ENCODE data around the gene COQ8A. TPM values are rescaled to one million over a fixed set of nuclear protein-coding genes. Genes with fewer than 3 reads are reported as not detected.

COQ8A gene
- total and polyA plus RNA-seq, 5 donors = 130 to 238 (median 201) TPM

DNA sequence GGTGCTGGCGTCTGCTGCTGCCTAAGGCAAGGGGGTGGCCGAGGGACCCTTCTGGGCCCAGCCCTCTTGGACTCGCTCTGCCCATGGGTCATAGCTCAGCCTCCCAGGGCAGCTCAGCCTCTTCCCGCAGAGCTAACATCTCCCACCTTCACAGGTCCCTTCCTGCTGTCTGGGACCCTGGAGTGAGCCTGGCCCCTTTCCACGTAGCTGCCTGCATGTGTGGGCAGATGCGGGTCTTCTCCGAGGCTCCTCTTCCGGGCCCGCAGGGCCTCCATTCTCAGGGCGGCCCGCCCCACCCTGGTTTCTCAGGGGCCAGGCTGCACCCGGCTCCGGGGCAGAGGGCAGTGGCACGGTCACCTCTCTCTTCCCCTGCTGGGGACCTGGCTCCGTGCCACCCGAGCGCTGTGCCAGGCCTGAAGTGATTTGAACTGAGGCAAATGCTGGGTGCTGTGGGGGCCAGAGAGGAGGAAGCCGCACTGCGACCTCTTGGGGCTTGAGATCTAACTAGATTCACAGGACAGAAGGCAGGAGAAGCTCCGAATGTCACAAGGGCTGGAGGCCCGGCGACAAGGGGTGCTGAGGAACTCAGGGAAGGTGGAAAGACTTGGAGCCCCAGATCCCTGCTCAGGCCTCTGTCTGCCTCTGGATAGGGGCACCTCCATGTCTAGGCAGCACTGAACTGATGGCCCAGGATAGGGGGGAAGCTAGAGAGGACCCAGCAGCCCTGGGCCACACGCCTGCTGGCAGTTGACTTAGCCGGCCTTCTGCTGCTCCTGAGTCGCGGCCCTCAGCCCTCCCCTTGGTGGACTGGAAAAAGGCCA, 40.7 kb downstream of the COQ8A start:
- intact Hi-C loops (cut with DNase I) = no loop called here
- ATAC-seq (no peak), DNase-seq (peak in 2 of 3 donors; percentile 71 to 79)
- Histone ChIP-seq H3K9me3 (ENCODE audit: control insufficient read depth, low read length) (no peaks in the 10 kb centered on the region), H3K27me3 (ENCODE audit: control insufficient read depth, insufficient read depth) (no peaks in the 10 kb centered on the region), H3K4me1 (ENCODE audit: control insufficient read depth, insufficient read depth, low read length) (peaks cover 15% of the 10 kb centered on the region), H3K27ac (ENCODE audit: low read length) (peak overlapping the region; percentile 93), H3K4me3 (ENCODE audit: low read length) (no peak overlapping the region)
- 73% methylated on average over 26 of the region's 26 CpGs for WGBS

DNA sequence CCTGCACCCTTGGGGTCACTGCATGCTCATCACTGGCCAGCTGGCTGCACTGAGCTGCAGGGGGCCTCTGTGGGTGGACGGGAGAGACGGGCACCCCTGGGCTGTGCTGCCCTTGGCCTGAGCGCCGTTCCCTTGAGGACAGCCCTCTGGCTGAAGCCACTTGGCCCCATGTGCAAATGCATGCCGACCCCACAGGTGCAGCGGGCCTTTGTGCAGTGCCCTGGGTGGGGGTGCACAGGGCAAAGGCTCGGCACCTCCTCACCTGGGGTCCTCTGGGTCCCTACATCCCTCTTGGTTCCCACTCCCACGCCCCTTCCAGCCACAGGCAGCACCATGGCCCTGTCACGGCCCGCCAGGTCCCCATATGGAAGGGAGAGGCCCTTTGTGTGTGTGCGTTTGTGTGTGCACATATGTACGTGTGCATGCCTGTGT, 41.3 kb downstream of the COQ8A start:
- ATAC-seq (no peak), DNase-seq (peak in 1 of 3 donors; percentile 52)
- peak overlapping the region; percentile 93 for H3K27ac ChIP-seq (ENCODE audit: low read length)
- H3K27me3 ChIP-seq (ENCODE audit: control insufficient read depth, insufficient read depth) = no peaks in the 10 kb centered on the region
- H3K4me3 ChIP-seq (ENCODE audit: low read length) = no peak overlapping the region
- peaks cover 13% of the 10 kb centered on the region for H3K4me1 ChIP-seq (ENCODE audit: control insufficient read depth, insufficient read depth, low read length)
- intact Hi-C loops (cut with DNase I) = no loop called here
- WGBS = 83% methylated on average over 12 of the region's 12 CpGs
- H3K9me3 ChIP-seq (ENCODE audit: control insufficient read depth, low read length) = no peaks in the 10 kb centered on the region

DNA sequence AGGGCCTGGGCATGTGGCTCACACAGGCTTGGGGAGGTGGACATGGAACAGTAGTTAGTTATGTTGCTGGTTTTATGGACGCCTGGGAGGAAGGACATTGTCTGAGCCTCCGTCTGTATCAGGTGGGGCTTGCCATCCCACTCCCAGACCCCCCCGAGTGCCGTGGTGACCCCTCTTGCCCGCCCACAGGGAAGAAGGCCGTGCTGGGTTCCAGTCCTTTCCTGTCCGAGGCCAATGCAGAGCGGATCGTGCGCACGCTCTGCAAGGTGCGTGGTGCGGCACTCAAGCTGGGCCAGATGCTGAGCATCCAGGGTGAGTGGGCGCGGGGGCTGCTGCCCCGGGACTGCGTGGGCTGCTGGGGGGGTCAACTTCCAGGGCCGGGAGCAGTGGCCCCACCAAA, 41.7 kb downstream of the COQ8A start:
- Histone ChIP-seq H3K27me3 (ENCODE audit: control insufficient read depth, insufficient read depth) (no peaks in the 10 kb centered on the region), H3K27ac (ENCODE audit: low read length) (no peak overlapping the region), H3K4me3 (ENCODE audit: low read length) (no peak overlapping the region), H3K4me1 (ENCODE audit: control insufficient read depth, insufficient read depth, low read length) (peaks cover 13% of the 10 kb centered on the region), H3K9me3 (ENCODE audit: control insufficient read depth, low read length) (no peaks in the 10 kb centered on the region)
- DNase-seq (peak in 1 of 3 donors; percentile 49), ATAC-seq (no peak)
- intact Hi-C loops (cut with DNase I) = no loop called here
- 92% methylated on average over 18 of the region's 18 CpGs for WGBS

DNA sequence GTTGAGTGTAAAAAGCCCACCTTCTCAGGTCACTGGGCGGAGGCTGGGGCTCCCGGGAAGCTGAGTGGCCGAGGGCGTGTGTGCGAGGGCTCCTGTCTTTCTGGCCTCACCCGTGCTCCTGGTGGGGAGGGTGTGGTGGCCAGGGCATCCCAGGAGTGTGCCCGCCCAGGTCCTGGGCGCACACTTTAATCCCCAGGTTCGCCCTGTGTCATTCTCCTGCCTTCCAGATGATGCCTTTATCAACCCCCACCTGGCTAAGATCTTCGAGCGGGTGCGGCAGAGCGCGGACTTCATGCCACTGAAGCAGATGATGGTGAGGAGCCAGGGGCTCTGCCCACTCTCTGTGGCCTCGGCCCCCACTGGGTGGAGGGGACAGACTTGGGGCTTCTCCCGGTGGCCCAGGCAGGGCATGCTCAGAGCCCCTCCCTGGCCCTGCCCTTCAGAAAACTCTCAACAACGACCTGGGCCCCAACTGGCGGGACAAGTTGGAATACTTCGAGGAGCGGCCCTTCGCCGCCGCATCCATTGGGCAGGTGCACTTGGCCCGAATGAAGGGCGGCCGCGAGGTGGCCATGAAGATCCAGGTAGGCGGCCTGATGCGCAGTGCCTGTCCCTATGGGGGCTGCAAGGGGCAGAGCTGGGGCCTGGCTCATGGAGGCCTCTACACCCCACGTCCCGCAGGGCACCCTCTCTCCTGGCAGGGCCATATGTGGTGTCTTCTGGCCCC, 42.5 kb downstream of the COQ8A start:
- H3K4me1 ChIP-seq (ENCODE audit: control insufficient read depth, insufficient read depth, low read length) = peaks cover 11% of the 10 kb centered on the region
- no peak overlapping the region for H3K27ac ChIP-seq (ENCODE audit: low read length)
- no peak overlapping the region for H3K4me3 ChIP-seq (ENCODE audit: low read length)
- ATAC-seq = no peak
- intact Hi-C loops (cut with DNase I) = no loop called here
- DNase-seq = peak in 2 of 3 donors; percentile 59 to 65
- WGBS = 93% methylated on average over 31 of the region's 31 CpGs
- no peaks in the 10 kb centered on the region for H3K9me3 ChIP-seq (ENCODE audit: control insufficient read depth, low read length)
- H3K27me3 ChIP-seq (ENCODE audit: control insufficient read depth, insufficient read depth) = no peaks in the 10 kb centered on the region

DNA sequence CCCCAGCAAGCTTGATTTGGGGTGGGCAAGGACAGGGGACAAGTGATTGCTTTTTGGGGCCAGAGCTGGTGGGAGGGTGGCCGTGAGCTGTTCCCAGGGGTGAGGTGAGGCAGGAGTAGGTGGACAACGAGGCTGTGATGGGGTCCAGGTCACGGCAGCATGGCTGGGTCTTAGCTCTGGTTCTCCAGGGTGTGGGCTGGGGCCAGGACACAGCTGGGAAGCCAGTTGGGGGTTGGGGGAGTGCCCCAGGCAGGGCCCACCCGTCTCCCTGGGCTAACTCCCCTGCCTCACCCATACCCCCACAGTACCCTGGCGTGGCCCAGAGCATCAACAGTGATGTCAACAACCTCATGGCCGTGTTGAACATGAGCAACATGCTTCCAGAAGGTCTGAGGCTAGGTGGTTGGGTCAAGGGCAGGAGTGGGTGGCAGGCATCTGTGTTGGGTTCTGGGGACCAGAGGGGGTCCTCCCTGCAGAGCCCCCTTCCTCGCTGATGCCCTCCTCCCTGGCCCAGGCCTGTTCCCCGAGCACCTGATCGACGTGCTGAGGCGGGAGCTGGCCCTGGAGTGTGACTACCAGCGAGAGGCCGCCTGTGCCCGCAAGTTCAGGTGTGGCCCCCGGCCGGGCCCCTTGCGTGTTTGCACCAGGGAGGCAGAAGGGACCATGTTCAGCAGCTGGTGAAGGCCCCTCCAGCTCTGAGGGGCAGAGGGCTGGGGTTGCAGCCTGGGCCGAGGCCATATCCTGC, 43.3 kb downstream of the COQ8A start:
- Histone ChIP-seq H3K4me3 (ENCODE audit: low read length) (no peak overlapping the region), H3K4me1 (ENCODE audit: control insufficient read depth, insufficient read depth, low read length) (peaks cover 11% of the 10 kb centered on the region), H3K9me3 (ENCODE audit: control insufficient read depth, low read length) (no peaks in the 10 kb centered on the region), H3K27me3 (ENCODE audit: control insufficient read depth, insufficient read depth) (no peaks in the 10 kb centered on the region), H3K27ac (ENCODE audit: low read length) (no peak overlapping the region)
- 91% methylated on average over 18 of the region's 18 CpGs for WGBS
- DNase-seq = peak in 1 of 3 donors; percentile 71
- ATAC-seq = no peak
- intact Hi-C loops (cut with DNase I) = no loop called here

DNA sequence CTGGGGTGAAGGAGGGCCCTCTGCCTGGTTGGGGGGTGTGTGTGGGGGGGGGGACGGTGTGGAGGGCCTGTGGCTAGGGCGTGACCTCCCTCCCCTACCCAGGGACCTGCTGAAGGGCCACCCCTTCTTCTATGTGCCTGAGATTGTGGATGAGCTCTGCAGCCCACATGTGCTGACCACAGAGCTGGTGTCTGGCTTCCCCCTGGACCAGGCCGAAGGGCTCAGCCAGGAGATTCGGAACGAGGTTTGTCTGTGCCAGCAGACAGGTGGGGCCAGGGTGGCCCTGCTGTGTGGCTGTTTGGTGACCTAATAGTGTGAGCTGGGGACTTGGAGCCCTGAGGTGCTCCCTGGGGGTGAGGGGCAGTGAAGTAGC, 43.9 kb downstream of the COQ8A start:
- H3K9me3 ChIP-seq (ENCODE audit: control insufficient read depth, low read length) = no peaks in the 10 kb centered on the region
- H3K4me1 ChIP-seq (ENCODE audit: control insufficient read depth, insufficient read depth, low read length) = peaks cover 12% of the 10 kb centered on the region
- H3K27ac ChIP-seq (ENCODE audit: low read length) = peak overlapping the region; percentile 60
- H3K4me3 ChIP-seq (ENCODE audit: low read length) = no peak overlapping the region
- no peaks in the 10 kb centered on the region for H3K27me3 ChIP-seq (ENCODE audit: control insufficient read depth, insufficient read depth)
- intact Hi-C loops (cut with DNase I) = no loop called here
- WGBS = 58% methylated on average over 5 of the region's 5 CpGs
- no peak for ATAC-seq
- DNase-seq = peak in 1 of 3 donors; percentile 36

DNA sequence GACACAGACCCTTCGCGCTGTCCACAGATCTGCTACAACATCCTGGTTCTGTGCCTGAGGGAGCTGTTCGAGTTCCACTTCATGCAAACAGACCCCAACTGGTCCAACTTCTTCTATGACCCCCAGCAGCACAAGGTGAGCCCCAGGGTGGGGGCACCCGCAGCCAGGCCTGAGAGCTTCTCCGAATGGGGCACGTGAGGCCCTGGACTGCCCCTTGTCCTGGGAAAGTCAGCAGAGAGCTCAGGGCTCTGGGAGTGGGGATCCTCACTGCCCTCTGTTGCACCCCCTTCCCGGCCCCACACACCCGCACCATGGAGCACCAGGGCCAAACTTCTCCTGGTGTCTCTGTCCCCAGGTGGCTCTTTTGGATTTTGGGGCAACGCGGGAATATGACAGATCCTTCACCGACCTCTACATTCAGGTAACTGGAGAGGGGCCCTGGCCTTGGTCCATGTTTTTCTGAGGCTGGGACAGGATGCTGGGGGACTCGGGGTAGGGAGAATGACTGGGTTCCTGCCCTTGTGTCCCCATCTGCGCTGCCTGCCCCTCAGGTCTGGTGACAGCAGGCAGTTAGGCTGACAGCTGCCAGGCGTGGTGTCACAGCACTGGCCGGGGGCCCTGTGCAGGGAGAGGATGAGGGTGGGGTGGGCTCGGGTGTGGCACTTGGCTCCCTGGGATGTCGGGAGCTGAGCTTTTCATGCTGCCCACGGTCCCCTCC, 44.6 kb downstream of the COQ8A start:
- Histone ChIP-seq H3K27ac (ENCODE audit: low read length) (peak overlapping the region; percentile 60), H3K4me3 (ENCODE audit: low read length) (no peak overlapping the region), H3K9me3 (ENCODE audit: control insufficient read depth, low read length) (no peaks in the 10 kb centered on the region), H3K27me3 (ENCODE audit: control insufficient read depth, insufficient read depth) (no peaks in the 10 kb centered on the region), H3K4me1 (ENCODE audit: control insufficient read depth, insufficient read depth, low read length) (peaks cover 15% of the 10 kb centered on the region)
- 61% methylated on average over 18 of the region's 18 CpGs for WGBS
- DNase-seq (peak; percentile 52 to 85 (median 71)), ATAC-seq (peak; percentile 12 to 23)
- intact Hi-C loops (cut with DNase I) = loop anchor here in 2 of 4 donors (5.0 kb wide), 1 partner anchor 62 kb away; no protein-coding TSS in a partner anchor

DNA sequence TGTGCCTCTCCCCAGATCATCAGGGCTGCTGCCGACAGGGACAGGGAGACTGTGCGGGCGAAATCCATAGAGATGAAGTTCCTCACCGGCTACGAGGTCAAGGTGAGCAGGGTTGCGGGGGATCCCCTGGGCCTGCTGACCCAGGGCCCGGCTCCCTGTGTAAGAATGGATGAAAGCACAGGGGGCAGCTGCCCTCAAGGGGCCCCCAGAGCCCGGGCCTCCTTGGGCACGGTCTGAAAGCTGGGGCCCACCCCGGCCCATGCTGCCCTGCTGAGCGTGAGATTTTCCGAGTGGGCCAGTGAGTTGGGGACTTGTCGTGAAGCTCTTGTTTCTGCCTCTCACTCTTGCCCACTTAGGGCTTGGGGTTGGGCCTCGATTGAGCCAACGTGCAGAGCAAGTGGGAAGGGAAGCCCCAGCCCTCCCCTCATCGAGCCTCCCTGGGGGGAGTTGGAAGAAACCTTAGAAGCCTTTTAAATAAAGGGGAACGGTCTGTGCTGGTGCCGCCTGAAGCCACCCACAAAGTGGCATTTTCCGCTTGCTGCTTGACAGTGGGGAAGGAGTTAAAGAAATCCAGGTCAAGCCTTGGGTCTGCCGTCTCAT, 45.2 kb downstream of the COQ8A start:
- Histone ChIP-seq H3K4me3 (ENCODE audit: low read length) (no peak overlapping the region), H3K9me3 (ENCODE audit: control insufficient read depth, low read length) (no peaks in the 10 kb centered on the region), H3K27me3 (ENCODE audit: control insufficient read depth, insufficient read depth) (no peaks in the 10 kb centered on the region), H3K27ac (ENCODE audit: low read length) (peak overlapping the region; percentile 22), H3K4me1 (ENCODE audit: control insufficient read depth, insufficient read depth, low read length) (peaks cover 11% of the 10 kb centered on the region)
- DNase-seq (peak in 1 of 3 donors; percentile 44), ATAC-seq (peak in 1 of 2 donors; percentile 0)
- intact Hi-C loops (cut with DNase I) = loop anchor here in 2 of 4 donors (5.0 kb wide), 1 partner anchor 63 kb away; no protein-coding TSS in a partner anchor
- 69% methylated on average over 20 of the region's 20 CpGs for WGBS

DNA sequence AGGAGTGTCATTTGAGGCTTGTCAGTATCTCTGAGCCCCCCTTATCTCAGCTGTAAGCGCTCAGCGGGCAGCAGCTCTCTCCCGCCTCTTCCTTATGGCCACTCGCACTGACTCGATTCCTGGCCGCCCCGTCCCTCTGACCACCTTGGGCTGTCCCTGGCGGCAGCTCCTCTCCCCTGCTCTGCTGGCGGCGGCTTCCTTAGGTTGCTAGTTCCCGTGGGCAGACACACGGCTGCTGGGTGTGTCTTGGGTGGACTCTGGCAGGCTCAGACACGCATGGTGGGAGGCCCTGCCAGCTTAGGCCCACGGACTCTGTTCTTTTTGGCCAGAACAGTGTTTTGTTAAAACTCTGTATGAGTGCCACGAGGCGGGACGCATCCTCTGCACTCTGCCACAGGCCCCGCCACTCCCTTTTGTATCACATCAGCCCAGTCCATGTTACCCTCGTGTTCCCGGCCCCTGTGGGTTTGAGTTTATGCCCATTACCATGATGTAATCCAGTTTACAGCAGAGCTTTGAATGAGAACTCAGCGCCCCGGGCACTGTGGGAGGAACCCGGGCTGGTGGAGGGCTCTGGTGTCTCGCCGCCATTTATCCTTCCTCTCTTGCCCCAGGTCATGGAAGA, 45.9 kb downstream of the COQ8A start:
- ATAC-seq = peak; percentile 37 to 42
- 67% methylated on average over 25 of the region's 25 CpGs for WGBS
- peak overlapping the region; percentile 22 for H3K27ac ChIP-seq (ENCODE audit: low read length)
- intact Hi-C loops (cut with DNase I) = loop anchor here in 2 of 4 donors (5.0 kb wide), 1 partner anchor 64 kb away; no protein-coding TSS in a partner anchor
- no peaks in the 10 kb centered on the region for H3K27me3 ChIP-seq (ENCODE audit: control insufficient read depth, insufficient read depth)
- H3K9me3 ChIP-seq (ENCODE audit: control insufficient read depth, low read length) = no peaks in the 10 kb centered on the region
- DNase-seq = peak; percentile 48 to 77 (median 71)
- peaks cover 11% of the 10 kb centered on the region for H3K4me1 ChIP-seq (ENCODE audit: control insufficient read depth, insufficient read depth, low read length)
- no peak overlapping the region for H3K4me3 ChIP-seq (ENCODE audit: low read length)

Data from right cardiac atrium (tissue), 5 donors.